A549 treated with RU486 at 1 μM for 4 hours (cell line): ENCODE results near the gene ALPI. TPM values are rescaled to one million over a fixed set of nuclear protein-coding genes. Genes with fewer than 3 reads are reported as not detected.

ENCODE experiments used
- total RNA-seq: library from RNA; stranded (reverse); fragments of 200-300 nt; extraction: Qiagen RNA extraction; gene quantifications from 5 replicates; pipeline ENCODE4 v1.2.3, GENCODE V29; 2022; ENCODE audit warnings: low read depth

ALPI gene
- not detected in 5 replicates for total RNA-seq

DNA sequence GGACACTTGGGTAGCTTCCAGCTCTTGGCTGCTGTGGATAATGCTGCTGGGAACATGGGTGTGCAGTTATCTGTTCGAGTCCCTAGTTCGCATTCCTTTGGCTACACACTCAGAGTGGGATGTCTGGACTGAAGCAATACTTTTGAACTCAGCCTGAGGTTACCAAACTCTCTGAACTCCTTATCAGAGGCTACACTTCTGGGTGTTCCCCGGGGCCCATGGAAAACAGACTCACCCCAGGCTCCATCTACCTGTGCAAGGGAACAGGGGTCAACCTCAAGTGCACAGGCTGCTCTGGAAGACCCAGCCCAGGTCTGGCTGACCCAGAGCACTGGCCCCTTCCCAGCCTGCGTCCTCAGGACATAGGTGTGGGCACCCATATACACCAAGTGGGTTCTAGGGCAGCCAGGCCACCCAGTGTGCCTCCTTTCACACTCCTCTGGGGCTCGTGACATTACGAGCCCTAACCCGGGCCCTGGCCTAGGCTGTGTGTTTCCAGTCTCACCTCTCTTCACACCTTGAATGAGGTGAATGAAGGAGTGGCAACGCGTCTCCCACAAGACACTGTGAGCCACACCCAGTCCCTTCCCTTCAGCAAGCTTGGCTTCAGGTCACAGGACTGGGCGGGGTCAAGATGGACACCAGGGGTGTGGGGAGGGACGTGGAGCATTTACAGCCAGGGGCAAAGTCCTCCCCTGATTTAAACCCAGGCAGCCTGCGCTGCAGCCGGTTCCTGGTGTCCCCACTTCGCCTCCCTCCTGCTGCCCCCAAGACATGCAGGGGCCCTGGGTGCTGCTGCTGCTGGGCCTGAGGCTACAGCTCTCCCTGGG, at the start of gene ALPI:
TSS of gene ALPI (plus strand) at position 728 of the 830 bp plus-strand sequence. CDS start at position 775, 47 bp downstream.

GRCh38 chr2:232406556-232407310, 49.2 kb upstream of the ALPI start, which contains the start of gene ALPG:
Gene ALPG, plus strand, starts transcription at chr2:232406844. Its CDS starts 51 bp downstream, at chr2:232406895.

GRCh38 chr2:232487385-232488096, 31.6 kb downstream of the ALPI start, which contains the start of gene ECEL1:
Gene ECEL1, minus strand, starts transcription at chr2:232487834. Its CDS starts 1,181 bp downstream, at chr2:232486653.

Other genes with a start within 250 kb of the ALPI start
- gene ALPP, start 77.4 kb upstream of the ALPI start, total RNA-seq, result 0.42 to 0.58 TPM (median 0.47 TPM) in 5 replicates
- 0.08 to 0.30 TPM (median 0.14 TPM) in 5 replicates for gene ALPG, start 49.3 kb upstream of the ALPI start, total RNA-seq
- 0.19 to 0.74 TPM (median 0.23 TPM) in 5 replicates for gene ECEL1, start 31.7 kb downstream of the ALPI start, total RNA-seq
- gene PRSS56, start 64.2 kb downstream of the ALPI start, total RNA-seq, result 0.14 to 0.27 TPM (median 0.22 TPM) in 4 of 5 replicates, not detected in the other
- not detected in 5 replicates for gene CHRND, start 70.0 kb downstream of the ALPI start, total RNA-seq
- gene CHRNG, start 83.5 kb downstream of the ALPI start, total RNA-seq, result not detected in 5 replicates
- gene TIGD1, start 94.4 kb downstream of the ALPI start, total RNA-seq, result 4.0 to 5.3 TPM (median 5.0 TPM) in 5 replicates
- gene EIF4E2, start 94.5 kb downstream of the ALPI start, total RNA-seq, result 86.0 to 227 TPM (median 99.0 TPM) in 5 replicates
- gene EFHD1, start 177.5 kb downstream of the ALPI start, total RNA-seq, result 1.8 to 2.4 TPM (median 1.9 TPM) in 5 replicates
- gene GIGYF2, start 241.2 kb downstream of the ALPI start, total RNA-seq, result 20.0 to 31.2 TPM (median 27.2 TPM) in 5 replicates